Subcutaneous abdominal adipose tissue (tissue), 5 donors: ENCODE data around the gene ZNF160.
"Not testable (repeated sequence)": the region's sequence is repeated elsewhere in the genome, so short reads cannot be mapped to it uniquely, and the experiment has no call there.

Experiments used
- H3K27ac ChIP-seq: one replicate; pipeline ENCODE4 v1.7.0; 2013; ENCODE audit warnings: low read depth, mild to moderate bottlenecking, inconsistent platforms, low read length, moderate library complexity
- H3K27me3 ChIP-seq, 5 donors: one replicate each; pipeline ENCODE4 v1.7.0; 2013; ENCODE audit warnings: low read length in 5 of 5, inconsistent platforms in 1 of 5; ENCODE audit not compliant: control insufficient read depth in 5 of 5, insufficient read depth in 4 of 5
- H3K36me3 ChIP-seq, 5 donors: one replicate each; pipeline ENCODE4 v1.7.0; 2013; ENCODE audit warnings: low read length in 5 of 5; ENCODE audit not compliant: control insufficient read depth in 5 of 5, insufficient read depth in 5 of 5
- H3K4me1 ChIP-seq, 5 donors: one replicate each; pipeline ENCODE4 v1.7.0; 2013; ENCODE audit warnings: low read length in 5 of 5, mild to moderate bottlenecking in 3 of 5, moderate library complexity in 1 of 5; ENCODE audit not compliant: control insufficient read depth in 5 of 5, insufficient read depth in 5 of 5
- H3K4me3 ChIP-seq, 5 donors: one replicate each; pipeline ENCODE4 v1.7.0; 2013; ENCODE audit warnings: low read length in 5 of 5, low read depth in 1 of 5
- H3K9ac ChIP-seq, 5 donors: one replicate each; pipeline ENCODE4 v1.7.0; 2013; ENCODE audit warnings: low read length in 5 of 5, mild to moderate bottlenecking in 4 of 5, moderate library complexity in 3 of 5
- H3K9me3 ChIP-seq, 5 donors: one replicate each; pipeline ENCODE4 v1.7.0; 2013; ENCODE audit warnings: low read length in 5 of 5; ENCODE audit not compliant: control insufficient read depth in 5 of 5
- donor health status: healthy.
- donor health status: healthy.
- donor health status: healthy.
- donor health status: healthy.
- donor health status: healthy.

The ZNF160 gene

GRCh38 chr19:53126733-53127526 lies 23.7 kb upstream of the ZNF160 start:
- H3K36me3 ChIP-seq = peaks cover 0 to 12% (median 0%) of the 10 kb centered on the region in 5 donors
- H3K9me3 ChIP-seq, H3K4me3 ChIP-seq, H3K27ac ChIP-seq, H3K27me3 ChIP-seq, H3K9ac ChIP-seq: not testable (repeated sequence)
- H3K4me1 ChIP-seq = peaks cover 2 to 13% (median 10%) of the 10 kb centered on the region in 5 donors

- Histone ChIP-seq H3K27me3 (no peaks in the 10 kb centered on the region), H3K9ac (no peak overlapping the region), H3K36me3 (peaks cover 0 to 12% (median 3%) of the 10 kb centered on the region in 5 donors), H3K4me1 (peaks cover 0 to 4% (median 0%) of the 10 kb centered on the region in 5 donors), H3K4me3 (no peak overlapping the region), H3K27ac (no peak overlapping the region), H3K9me3 (no peaks in the 10 kb centered on the region)
Measured at GRCh38 chr19:53123400-53123799, 20.2 kb upstream of the ZNF160 start.

- Histone ChIP-seq H3K36me3 (peaks cover 28 to 44% (median 31%) of the 10 kb centered on the region in 5 donors), H3K4me1 (no peaks in the 10 kb centered on the region), H3K4me3 (no peak overlapping the region), H3K9ac (no peak overlapping the region), H3K27ac (no peak overlapping the region), H3K27me3 (no peaks in the 10 kb centered on the region), H3K9me3 (peaks cover 3 to 21% (median 8%) of the 10 kb centered on the region in 5 donors)
Measured at GRCh38 chr19:53112286-53112685, 9.1 kb upstream of the ZNF160 start.

- peaks cover 3 to 14% (median 5%) of the 10 kb centered on the region in 5 donors for H3K9me3 ChIP-seq
- H3K9ac ChIP-seq = no peak overlapping the region
- no peaks in the 10 kb centered on the region for H3K27me3 ChIP-seq
- H3K4me3 ChIP-seq = peak overlapping the region in 1 of 5 donors; percentile 12
- H3K4me1 ChIP-seq = no peaks in the 10 kb centered on the region
- H3K36me3 ChIP-seq = peaks cover 21 to 29% (median 24%) of the 10 kb centered on the region in 5 donors
- no peak overlapping the region for H3K27ac ChIP-seq
Measured at GRCh38 chr19:53109527-53109926, 6.3 kb upstream of the ZNF160 start.

- Histone ChIP-seq H3K27ac (peak overlapping the region; percentile 88), H3K4me1 (peaks cover 1 to 37% (median 24%) of the 10 kb centered on the region in 5 donors), H3K36me3 (peaks cover 1 to 11% (median 8%) of the 10 kb centered on the region in 5 donors), H3K9ac (peak overlapping the region; percentile 71 to 93 (median 90)), H3K27me3 (no peaks in the 10 kb centered on the region), H3K9me3 (peaks cover 0 to 3% (median 0%) of the 10 kb centered on the region in 5 donors), H3K4me3 (peak overlapping the region; percentile 94 to 98 (median 96))
Measured at GRCh38 chr19:53102756-53103233, 427 bp downstream of the ZNF160 start.

GRCh38 chr19:53102206-53102755 lies 941 bp downstream of the ZNF160 start:
- H3K27me3 ChIP-seq = no peaks in the 10 kb centered on the region
- peak overlapping the region; percentile 71 to 93 (median 90) for H3K9ac ChIP-seq
- no peaks in the 10 kb centered on the region for H3K9me3 ChIP-seq
- H3K4me1 ChIP-seq = peaks cover 1 to 37% (median 24%) of the 10 kb centered on the region in 5 donors
- peak overlapping the region; percentile 78 to 98 (median 96) for H3K4me3 ChIP-seq
- H3K36me3 ChIP-seq = peaks cover 0 to 13% (median 11%) of the 10 kb centered on the region in 5 donors
- peak overlapping the region; percentile 88 for H3K27ac ChIP-seq

- Histone ChIP-seq H3K27ac (peak overlapping the region; percentile 88), H3K27me3 (no peaks in the 10 kb centered on the region), H3K4me1 (peaks cover 1 to 37% (median 24%) of the 10 kb centered on the region in 5 donors), H3K36me3 (peaks cover 0 to 13% (median 11%) of the 10 kb centered on the region in 5 donors), H3K9me3 (no peaks in the 10 kb centered on the region), H3K9ac (peak overlapping the region in 1 of 5 donors; percentile 90), H3K4me3 (peak overlapping the region in 4 of 5 donors; percentile 7 to 97 (median 54))
Measured at GRCh38 chr19:53101518-53101917, 1.7 kb downstream of the ZNF160 start.

GRCh38 chr19:53098570-53098969 lies 4.7 kb downstream of the ZNF160 start:
- H3K9ac ChIP-seq, H3K27ac ChIP-seq, H3K4me3 ChIP-seq, H3K27me3 ChIP-seq, H3K9me3 ChIP-seq: not testable (repeated sequence)
- H3K4me1 ChIP-seq = peaks cover 1 to 37% (median 17%) of the 10 kb centered on the region in 5 donors
- peaks cover 0 to 25% (median 12%) of the 10 kb centered on the region in 5 donors for H3K36me3 ChIP-seq

GRCh38 chr19:53096982-53097690 lies 6.1 kb downstream of the ZNF160 start:
- not testable (repeated sequence) for H3K9ac ChIP-seq, H3K9me3 ChIP-seq, H3K4me3 ChIP-seq, H3K27ac ChIP-seq, H3K27me3 ChIP-seq
- Histone ChIP-seq H3K4me1 (peaks cover 1 to 29% (median 7%) of the 10 kb centered on the region in 5 donors), H3K36me3 (peaks cover 0 to 28% (median 14%) of the 10 kb centered on the region in 5 donors)
